Measurements from ENCODE around the gene AURKA.

Gene AURKA

DNA sequence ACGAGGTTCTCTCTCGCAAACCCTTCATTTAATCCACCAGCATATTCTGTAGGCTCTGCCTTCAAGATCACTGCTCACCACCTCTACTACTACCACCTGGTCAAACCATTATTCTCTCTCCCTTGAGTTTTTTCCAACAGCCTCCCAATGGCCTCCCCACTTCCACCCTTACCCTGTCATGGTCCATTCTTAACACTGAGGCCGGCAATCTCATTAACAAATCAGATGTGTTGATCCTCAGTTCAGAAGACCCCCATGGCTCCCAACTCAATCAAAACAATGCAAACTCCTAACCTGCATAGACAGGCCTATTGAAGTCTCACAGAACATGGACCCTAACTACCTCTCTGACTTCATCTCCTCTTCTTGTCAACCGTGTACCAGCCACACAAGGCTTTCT, 2.2 kb downstream of the AURKA start:
- DNase-seq: no peak

DNA sequence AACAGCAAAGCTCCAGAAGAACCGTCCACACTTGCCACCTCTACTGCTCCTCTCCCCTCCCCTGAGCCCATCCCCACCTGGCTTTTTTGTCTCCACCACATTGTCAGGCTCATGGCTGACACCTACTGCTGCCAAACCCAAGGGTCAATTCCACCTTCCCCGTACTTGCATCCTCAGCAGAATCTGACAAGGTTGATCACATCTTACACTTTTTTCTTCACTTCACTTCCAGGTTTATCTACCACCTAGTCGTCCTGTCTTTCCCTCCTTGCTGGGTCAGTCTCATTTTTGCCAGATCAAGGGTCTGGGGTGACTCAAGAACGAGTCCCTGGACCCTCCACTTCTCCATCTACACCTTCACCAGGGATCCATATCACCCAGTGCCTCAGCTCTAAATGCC, 3.1 kb downstream of the AURKA start:
- no peak for DNase-seq

DNA sequence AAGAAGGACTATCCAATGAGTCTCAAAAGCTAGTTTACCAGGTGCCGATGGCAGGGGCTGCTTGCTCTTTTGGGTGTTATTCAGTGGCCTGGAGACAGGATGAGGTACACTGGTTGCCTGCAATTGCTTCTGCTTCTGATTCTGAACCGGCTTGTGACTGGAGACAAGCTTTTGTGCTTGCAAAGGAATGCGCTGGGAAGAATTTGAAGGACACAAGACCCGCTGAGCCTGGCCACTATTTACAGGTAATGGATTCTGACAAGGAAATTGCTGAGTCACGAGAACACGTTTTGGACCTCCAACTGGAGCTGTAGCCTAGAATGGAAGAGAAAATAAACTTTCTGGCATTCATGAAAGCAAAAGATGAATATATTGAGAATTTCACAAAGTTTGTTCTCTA, 5.8 kb downstream of the AURKA start:
- no peak for DNase-seq

DNA sequence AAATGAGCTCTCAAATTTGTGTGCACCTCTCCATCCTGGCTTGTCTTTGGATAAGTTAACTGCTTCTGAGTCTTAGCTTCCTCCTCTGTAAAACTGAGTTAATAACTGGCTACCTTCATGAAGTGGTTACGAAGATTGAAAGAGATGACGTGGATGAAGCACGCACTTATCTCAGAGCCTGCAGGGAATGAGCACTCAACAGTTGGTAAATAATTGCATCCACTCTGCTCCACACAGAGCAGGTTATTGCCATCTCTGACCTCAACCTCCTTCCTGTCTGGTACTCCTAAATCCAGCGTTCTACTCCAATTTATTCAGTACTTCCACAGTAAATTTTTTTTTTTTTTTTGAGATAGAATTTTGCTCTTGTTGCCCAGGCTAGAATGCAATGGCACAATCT, 6.9 kb downstream of the AURKA start:
- DNase-seq: no peak

DNA sequence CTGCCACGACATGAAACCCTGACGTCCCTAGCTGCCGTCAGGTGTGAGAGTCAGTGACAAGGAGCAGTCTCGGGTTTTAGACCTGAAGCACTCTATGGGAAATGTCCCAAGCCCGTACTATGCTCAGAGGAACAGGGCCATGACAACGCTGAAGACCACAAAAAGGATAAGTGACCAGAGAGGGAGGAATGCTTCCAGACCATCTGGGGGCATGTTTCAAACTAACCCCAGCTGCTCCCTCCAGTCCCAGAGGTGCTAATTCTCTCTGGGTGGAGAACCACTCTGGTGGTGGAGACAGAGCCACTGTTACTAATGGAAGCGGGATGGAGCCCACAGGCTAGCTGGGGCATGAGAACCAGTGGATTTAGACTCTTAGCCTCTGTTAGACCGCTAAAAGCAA, 8.7 kb downstream of the AURKA start:
- DNase-seq: no peak

DNA sequence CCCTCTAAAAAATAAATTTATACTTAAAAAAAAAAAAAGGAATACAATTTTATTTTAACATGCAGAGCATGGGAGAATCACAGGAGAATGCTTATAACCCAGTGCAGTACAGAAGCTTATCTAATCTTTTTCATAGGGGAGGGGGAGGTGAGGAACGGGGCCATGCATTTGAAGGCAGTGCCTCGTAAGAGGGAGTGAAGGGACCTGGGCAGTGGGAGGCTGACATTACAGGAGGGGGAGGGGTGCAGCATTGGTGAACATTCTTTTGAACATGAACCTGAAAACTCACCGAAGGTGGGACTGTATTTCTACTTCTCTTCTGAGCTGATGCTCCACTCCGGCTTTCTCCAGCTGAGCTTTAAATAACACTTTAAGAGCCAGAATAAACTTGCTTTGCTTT, 9.3 kb downstream of the AURKA start:
- no peak for DNase-seq

DNA sequence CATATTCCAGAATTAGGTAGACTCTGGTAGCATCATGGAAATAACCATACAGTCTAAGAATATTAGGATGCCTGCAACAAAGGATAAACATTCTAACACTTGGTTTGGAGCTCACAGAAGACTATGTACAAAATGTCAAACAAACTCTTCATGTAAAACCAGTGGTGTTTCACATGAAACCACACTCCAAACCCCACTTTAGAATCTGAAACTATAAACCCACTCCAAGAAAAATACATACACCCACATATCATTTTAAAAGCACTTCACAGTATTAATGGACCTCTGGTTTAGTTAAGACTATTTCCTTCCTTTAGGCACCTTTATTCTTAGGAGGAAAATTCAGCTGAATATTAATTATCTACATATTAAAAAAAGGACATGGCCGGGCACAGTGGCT, 10.5 kb downstream of the AURKA start:
- DNase-seq: no peak

DNA sequence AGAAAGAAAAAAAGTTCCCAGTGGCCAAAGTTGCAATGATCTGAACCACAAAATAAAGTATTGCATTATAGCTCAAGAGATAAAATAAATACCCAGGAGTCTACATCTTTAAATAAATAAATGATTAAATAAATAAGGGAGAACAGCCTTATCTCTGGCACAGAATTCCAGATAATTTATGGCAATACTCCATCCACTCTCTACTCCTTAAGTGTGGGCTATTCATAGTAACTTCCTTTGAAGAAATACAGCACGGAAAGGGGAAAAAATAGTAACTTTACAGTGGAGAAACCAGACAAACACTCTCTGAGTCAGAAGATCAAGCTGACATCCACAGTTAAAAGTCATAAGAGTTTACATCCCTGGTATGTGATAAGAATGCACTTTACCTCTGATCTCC, 11.6 kb downstream of the AURKA start:
- DNase-seq: no peak

DNA sequence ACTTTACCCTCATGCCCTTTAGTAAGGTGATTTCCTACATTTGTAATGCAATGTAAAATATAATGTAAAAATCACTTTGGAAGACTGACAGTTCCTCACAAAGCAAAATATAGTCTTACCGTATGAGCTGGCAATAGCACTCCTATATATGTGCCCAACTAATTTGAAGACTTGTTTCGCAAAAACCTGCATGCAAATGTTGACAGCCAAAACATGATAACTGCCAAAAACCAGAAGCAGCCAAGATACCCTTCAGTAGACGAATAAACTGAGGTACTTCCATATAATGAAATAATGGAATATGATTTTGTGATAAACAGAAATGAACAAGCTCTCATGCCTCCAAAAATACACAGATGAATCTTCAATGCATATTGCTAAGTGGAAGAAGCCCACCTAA, 13.6 kb downstream of the AURKA start:
- DNase-seq: no peak

DNA sequence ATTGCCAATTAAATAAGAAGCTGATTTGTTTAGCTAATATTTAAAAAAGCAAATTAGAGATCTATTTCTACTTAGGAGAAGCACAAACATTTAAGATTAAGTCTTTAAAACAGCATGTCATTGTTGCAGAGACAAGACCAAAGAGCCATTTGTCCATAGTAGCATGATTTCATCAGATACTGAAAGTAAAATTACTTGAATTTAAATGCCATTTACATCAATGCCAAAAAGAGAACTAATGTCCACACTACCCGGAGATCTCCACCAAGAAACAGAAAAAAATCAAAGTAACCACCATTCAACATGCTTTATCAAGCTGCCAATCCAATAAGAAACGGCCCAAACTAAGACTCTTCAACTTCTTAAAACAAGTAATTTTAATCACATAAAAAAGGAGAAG, 15.7 kb downstream of the AURKA start:
- no peak for DNase-seq

DNA sequence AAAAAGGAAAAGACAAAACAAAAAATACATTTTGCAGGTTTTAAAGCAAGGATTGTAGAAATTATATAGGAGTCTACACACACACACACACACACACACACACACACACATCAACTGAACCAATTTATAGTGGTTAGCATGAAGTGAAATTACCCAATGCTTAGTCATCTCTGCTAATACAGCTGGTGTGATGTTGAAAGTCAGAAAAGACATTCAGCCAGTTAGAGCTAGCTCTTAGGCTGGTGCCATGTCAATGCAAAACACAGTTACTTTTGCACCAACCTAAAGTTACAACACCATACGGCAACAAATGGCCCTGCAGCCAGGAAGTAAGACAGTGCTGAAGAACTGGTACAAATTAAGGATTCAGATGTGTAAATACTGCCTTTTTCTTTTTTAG, 18.1 kb downstream of the AURKA start:
- no peak for DNase-seq

DNA sequence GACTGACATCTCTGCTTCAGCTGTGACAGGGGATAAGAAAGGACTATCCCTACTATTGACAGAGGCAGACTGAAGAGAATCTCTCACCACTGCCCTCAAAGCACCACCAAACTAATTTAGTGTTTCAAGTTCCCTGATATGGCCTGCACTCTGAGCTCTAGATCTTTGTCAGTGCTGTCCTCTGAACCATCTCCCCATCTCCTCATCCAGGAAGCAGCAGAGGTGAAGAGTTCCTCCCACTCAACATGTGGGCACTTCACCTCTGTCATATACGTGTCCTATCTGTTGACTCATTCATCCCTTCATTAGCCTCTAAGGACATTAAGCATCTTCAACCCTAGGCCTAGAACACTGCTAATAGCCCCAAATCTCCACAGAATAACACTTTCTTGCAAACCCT, 19.2 kb downstream of the AURKA start:
- DNase-seq: no peak

DNA sequence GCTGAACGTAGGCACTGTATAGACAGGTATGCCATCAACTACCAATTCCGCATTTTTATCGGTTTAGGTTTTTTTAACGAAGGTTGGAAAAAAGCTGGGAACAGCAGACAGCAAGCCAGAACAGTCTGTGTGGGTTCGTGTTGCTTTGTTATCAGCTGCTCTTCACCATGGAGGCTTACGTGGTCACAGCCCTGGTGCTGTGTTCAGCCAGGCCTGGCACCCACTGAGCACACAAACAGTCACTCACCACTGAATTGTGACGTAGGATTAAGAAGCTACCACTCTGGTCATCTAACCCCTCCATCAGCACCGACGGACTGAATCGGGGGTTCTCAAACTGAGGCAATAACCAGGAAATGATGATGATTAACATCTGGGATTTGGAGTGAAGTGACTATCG, 20.0 kb downstream of the AURKA start:
- DNase-seq: no peak

DNA sequence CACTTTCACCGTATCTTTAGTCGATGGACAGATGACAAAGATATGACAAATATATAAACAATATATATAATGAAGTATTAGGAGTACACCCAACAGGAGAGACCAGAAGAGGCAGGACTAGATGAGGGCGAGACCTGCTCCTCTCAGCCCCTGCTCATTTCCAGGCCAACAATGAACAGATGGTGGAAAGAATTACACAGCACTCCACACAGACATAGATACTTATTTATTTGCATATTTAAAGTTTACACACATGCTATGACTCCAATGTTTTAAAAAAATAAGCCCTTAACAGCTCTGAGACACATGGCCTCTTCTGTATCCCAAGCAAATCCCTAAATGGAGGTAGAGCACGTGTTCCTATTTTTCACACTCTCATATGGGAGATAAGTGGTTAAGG, 22.8 kb downstream of the AURKA start:
- DNase-seq: no peak

DNA sequence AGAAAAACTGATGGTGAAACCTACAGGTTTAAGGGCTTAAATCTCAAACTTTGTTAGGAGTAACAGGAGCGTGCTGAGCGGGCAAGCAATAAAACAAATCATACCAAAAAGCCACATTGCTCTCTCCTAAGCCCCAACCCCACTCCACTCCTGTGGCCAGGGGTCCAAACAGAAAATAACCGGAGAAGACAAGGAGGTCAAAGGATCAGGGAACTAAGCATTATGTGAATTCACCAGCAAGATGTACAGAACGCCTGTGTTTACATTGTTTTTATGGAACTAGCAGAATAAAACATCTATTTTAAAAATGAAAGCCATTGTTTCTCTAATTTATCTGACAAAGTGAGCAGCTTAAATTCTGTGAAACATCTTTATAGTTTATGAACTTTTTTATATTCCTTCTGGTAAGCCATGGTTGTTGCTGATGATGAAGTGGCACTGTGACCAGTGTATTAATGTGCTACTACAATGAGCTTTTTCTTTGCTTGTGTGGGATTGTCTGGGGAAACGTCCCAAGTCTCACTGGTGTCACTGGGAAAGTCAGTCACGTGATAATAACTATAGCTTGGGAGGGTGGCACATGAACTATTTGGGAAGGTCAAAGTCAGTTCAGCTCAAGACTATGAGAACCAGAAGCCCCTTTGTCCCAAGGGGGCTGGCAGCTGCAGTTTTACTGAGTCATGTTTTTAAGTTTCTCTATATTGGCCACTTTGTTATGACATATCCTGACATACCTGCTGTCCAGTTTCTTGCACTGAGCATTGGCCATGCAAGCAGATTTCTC, 23.5 kb downstream of the AURKA start:
- no peak for DNase-seq

DNA sequence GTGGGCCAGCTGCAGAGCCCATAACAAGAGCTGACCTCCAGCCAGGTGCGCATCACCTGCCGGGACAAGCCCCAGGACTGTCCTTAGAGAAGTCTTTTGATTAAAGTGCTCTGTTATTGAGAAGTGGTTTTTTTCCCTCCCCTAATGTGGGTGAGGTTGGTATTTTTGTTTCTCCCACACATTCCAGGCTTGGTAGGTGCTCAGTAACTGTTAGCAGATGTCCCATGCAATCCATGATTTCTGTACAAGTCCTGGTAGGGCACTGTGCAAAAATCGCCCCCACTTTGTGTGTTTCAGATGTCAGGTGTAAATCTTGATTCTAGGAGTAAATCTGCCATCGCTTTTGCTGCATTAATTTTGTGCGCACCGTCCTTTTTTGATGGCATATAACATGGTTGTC, 28.5 kb downstream of the AURKA start:
- no peak for DNase-seq

DNA sequence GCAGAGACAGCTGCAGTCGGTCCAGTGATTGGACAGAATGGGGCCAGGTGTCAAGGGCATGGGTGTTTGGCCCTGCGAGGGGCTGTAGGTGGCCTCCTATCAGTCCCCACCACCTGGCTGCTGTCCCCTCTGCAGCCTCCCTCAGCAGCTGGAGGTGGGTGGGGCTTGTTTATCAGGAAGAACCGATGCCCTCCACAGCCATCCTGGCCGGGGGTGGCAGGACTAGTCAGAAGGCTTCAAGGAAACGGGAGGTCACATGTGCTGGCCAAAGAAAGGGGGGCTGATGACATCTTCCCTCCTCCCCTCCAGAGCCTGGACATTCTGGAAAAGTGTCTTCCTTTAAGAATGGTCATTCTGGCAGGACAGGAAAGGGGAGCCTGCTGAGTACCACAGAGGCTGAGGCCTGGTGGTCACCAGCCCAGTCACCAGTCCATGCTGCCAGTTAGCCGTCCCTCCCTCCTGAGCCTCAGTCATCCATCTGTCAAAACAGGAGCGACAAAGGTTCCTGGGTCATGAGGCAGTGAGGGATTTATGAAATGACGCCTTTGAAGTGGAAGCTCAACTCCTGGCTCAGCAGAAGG, 29.1 kb downstream of the AURKA start:
- DNase-seq: no peak

DNA sequence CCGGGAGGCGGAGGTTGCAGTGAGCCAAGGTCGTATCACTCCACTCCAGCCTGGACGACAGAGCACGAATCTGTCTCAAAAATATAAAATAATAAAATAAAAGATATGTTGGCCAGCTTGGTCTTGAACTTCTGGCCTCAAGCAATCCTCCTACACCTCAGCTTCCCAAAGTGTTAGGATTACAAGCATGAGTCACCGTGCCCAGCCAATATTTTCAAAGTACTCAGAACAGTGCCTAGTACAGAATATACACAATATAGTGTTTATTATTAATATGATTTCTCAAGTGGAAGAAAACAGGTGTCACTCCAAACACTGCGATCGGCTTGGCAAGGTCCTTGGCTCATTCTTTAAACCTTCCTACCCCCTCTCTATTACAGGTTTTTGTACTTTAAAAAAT, 30.1 kb downstream of the AURKA start:
- no peak for DNase-seq

DNA sequence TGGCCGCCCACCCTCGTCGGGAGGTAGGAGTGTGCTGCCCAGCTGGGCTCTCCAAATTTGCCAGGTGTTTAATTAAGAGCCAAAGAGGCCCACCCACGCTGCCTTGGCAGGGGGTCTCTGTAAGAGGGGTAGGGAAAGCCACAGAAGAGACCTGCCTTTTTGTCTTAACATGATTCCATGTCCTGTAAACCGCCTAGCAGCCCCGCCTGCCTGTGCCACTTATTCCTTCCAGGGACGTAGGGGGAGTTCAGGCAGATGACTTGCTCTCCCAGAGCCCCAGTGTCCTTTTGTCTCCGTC, 31.2 kb downstream of the AURKA start:
- no peak for DNase-seq

DNA sequence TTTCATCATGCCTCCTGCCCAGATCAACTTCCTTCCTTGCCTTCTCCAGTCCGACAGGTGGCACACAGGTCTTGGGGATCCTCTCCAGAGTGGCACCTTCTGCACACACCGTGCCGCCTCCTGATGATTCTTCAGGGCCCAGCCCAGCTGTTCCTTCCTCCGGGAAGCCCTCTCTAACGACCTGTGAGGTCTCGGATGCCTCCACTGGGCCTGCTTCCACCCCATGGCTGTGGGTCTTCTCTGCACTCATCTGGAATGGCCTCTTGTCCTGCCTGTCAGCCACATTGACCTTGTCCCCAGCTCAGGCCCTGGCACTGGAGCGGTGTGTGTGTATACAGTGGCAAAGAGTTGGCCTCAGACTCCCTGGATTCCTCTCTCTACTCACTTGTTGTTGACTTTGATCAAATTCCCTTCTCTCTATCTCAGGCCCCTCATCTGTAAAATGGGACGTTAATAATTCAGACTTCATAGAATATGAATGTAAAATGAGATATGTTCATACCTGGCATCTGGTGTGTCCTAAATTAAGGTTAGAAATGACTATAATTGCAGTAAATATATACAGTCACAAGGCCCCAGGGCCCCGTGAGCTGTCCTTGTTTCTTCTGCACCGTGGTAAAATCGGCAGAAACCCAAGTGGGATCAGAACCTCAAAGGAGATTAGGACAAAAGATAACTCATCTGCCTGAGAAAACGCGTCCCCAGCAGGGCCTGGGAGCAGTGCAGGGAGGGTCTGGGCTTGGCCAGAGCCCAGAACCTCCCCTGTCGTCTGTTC, 31.7 kb downstream of the AURKA start:
- DNase-seq: no peak

DNA sequence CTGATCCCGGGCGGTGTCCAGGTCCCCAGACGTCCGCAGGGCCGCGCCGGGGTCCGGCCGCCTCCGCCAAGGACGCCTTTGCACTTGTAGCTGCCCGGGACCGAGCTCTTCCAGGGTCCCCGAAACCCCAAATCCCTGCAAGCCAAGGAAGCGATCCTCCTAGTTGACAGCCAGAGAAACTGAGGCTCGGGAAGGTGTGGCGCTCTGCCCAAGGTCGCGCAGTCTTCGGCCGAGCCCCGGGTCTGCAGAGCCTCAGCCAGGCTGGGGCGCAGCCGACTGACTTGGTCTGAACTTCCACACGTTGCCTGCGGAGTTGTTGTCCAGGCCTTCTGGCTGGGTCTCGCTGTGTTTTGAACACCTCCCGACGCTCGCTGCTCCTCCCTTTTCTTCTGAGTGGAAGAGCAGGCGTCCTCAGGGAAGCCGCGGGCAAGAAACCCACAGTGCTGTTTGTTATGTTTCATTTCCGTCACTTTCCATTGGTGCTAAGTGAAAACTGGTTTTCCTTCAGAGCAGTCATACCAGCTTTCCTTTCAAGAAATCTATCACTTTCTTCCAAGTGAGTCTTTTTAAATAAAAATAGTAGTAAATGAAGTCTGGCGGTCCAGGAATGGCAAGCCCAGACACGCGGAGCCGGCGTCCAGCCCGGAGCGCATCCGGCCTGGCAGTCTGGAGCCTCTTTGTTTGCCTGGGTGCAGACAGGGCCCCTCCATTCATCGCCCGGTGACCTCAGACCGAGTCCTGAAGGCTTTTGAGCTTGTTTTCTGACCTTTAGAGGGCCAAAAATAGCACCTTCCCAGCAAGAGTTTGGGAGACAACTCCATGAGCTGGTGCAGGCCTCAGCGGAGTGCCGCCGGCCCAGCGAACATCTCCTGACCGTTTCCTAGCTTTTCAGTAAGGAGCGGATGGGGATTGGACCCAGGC, 32.5 kb downstream of the AURKA start:
- peak; percentile 49 for DNase-seq

DNA sequence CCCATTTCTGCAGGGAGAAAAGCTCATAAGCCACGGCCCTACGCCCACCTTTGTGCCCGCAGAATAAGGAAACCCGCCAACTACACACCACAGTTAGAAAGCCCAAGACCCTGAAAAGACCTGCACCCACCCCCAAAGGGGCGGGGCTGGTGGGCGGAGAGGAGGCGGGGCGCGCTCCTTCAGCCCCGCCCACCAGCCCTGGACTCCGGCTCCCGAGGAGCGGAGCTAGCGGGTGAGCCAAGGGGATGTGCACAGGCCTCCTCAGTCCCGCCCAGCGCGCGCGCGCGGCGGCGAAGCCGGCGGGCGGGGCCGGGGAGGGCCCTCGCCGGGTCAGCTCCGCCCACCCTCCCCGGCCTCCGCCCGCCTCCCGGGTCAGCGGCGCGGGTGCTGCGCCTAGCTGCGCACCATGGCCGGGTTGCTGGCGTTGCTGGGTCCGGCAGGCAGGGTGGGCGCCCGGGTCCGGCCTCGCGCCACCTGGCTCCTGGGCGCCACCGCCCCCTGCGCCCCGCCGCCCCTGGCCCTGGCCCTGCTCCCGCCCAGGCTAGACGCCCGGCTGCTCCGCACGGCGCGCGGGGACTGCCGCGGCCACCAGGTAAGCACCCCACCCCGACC, 33.3 kb downstream of the AURKA start, which contains the start of gene FAM210B:
TSS of gene FAM210B (plus strand) at position 375 of the 612 bp plus-strand sequence. CDS start at position 407, 32 bp downstream.
- peak; percentile 91 for DNase-seq

DNA sequence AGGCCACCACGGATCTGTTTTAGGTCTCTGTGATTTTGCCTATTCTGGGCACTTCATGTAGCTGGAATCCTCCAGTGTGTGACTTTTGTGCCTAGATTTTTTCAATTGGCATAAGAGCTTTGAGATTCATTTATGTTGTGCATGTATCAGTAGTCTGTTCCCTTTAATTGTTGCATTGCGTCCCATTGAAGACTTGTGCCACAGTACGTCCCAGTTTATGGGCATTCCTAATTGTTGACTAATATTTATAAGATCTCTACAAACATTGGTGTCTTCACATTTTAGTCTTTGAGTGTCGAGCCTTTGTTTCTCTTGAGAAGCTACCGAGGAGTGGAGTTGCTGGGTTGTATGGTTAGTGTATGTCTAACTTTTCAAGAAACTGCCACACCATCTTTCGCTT, 33.9 kb downstream of the AURKA start:
- DNase-seq: no peak
